ENCODE results near the gene PIP5K1B.
"Not testable (repeated sequence)": the region's sequence is repeated elsewhere in the genome, so short reads cannot be mapped to it uniquely, and the experiment has no call there.

PIP5K1B gene

DNA sequence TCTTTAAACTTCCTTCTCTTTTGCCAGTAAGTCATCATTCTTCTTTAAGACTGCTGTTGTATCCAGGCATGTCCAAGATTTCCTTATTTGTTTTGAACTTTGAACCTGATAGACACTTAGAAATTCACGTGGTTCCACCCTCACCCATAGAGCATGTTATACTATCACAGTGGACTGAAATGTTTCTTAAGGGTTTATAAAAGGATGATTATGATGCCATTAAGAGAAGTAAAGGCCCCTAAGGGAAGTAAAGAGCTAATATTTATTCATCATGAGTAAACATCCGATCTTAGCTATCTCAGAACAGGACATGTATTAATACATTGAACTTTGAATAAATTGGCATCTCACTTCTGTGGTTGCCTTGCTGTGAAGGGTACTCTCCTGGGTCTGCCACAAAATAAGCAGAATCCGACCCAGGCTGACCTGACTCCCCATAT is 259.1 kb downstream of the PIP5K1B start:
- DNase-seq = no peak

- DNase-seq = no peak
These were observed 259.7 kb downstream of the PIP5K1B start for GRCh38 chr9:68964765-68965164.

- DNase-seq = no peak
These were observed 261.5 kb downstream of the PIP5K1B start for GRCh38 chr9:68966496-68966944.

DNA sequence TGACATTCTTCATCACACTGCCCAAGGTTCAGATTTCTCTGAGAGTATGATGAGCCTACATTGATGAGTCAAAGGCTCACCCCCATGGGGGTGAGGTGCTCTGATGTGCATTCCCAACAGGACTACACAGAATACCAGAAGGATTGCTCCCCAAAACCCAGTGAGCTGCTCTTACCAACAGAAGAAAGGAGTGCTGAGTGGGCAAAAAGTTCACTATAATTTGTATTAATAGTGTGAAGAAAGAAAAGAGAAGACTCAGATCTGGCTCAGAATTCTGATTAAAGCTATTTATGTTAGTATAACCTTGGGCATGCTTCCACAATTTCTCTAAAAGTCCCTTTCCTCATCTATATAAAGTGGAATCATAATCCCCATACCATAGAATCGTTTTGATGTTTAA is 262.8 kb downstream of the PIP5K1B start:
- DNase-seq = no peak

- no peak for DNase-seq
These were observed 264.5 kb downstream of the PIP5K1B start for GRCh38 chr9:68969538-68969937.

GRCh38 chr9:68970151-68970550 is 265.1 kb downstream of the PIP5K1B start:
- no peak for DNase-seq

- DNase-seq = no peak
These were observed 268.6 kb downstream of the PIP5K1B start for GRCh38 chr9:68973619-68974018.

DNA sequence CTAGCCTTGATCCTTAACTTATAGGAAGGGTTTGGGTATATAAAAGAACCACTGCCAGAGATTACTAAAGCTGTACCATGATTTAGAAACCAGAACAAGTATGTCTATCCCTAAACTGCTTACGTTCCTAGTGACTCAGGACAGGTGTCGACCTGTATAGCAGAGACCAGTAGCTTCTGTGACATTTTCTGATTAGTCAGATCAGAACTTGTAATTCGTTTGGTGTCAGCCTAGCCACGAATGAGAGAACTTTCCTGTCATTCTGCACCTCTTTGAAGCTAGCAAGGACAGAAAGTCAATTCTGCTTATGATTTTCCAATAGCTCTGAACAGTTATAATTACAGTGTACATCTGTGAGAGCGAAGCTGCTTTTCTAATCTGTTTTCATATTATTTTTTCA is 269.4 kb downstream of the PIP5K1B start:
- no peak for DNase-seq

DNA sequence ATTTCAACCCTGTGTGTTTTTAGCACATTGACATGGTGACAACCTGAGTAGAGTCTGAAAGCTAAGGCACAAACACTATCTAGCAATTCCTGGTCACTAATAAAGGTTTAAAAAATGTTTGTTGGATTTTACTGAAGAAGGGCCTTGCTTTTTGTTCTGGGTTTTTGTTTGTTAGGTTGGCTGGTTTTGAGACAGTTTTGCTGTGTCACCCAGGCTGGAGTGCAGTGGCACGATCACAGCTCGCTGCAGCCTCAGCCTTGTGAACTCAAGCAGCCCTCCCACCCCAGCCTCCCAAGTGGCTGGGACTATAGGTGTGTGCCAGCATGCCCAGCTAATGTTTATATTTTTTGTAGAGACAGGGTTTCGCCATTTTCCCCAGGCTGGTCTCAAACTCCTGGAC is 269.9 kb downstream of the PIP5K1B start:
- no peak for DNase-seq

DNA sequence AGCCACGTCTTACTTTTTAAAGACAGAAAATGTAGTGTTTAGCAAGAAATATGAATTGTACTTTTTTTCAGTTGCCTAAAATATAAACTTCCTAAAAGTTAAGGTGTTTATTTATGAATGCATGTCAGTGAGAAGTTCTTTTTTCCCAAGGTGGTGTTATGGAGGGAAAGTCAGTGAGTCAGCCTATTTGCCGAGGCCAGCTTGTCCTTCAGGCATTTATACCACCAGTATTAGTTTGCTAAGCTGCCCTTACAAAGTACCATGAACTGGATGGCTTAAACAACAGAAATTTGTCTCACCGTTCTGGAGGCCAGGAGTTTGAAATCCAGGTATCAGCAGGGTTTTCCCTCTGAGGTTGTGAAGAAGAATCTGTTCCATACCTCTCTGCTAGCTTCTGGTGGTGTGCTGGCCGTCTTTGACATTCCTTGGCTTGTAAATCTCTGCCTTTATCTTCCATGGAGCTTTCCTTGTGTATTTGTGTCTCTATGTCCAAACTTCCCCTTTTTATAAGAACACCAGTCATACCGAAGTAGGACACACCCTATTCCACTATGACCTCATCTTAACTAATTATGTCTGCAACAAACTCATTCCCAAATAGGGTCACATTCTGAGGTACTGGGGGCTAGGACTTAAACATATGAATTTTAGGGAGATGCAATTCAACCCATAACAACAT is 270.5 kb downstream of the PIP5K1B start:
- DNase-seq = no peak

GRCh38 chr9:68978066-68978465 is 273.0 kb downstream of the PIP5K1B start:
- DNase-seq = no peak

- no peak for DNase-seq
These were observed 273.5 kb downstream of the PIP5K1B start for GRCh38 chr9:68978501-68978900.

- DNase-seq = no peak
These were observed 274.7 kb downstream of the PIP5K1B start for GRCh38 chr9:68979538-68980314.

- DNase-seq = no peak
These were observed 275.4 kb downstream of the PIP5K1B start for GRCh38 chr9:68980341-68980914.

- DNase-seq = no peak
These were observed 276.7 kb downstream of the PIP5K1B start for GRCh38 chr9:68981789-68982188.

DNA sequence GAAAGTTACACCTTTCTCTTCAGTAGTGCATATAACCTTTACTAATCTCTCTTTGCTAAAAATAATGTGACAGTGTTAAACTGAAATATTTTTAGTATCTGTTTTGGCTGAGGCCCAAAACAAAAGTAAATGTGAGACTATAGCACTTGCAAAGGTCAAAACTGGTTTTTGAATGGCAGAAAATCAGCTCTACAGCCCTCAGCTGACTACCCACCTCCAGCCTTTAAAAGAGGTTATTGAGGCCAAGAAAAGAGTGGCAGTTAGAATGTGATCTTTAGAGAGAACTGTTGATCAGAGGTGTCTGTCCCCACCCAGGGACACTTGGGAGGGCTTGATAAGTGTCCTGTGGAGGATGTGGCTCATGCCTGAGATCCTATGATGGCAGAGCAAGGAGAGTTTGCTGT is 278.0 kb downstream of the PIP5K1B start:
- DNase-seq = no peak

GRCh38 chr9:68983522-68984424 is 278.7 kb downstream of the PIP5K1B start:
- DNase-seq = no peak

- DNase-seq = not testable (repeated sequence)
These were observed 281.9 kb downstream of the PIP5K1B start for GRCh38 chr9:68986949-68987348.

DNA sequence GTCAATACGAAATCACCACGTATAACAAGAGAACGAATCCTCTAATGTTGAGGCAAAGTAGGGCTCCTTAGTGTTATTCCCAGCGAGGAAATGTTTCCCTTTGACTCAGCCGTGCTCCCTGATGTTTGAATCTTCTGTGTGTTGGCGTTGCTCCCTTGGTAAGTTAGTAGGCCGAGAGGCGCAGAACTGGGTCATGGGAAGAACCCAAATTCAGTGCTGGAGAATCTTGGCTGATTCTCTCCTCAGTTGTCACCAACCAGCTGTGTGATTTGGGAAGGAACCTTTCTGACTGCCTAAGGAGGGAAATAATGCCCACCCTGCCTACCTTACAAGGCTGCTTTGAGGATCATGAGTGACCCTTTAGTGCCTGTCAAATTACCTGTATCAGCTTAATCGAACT is 286.4 kb downstream of the PIP5K1B start:
- DNase-seq = no peak

GRCh38 chr9:68995776-68996175 is 290.7 kb downstream of the PIP5K1B start:
- no peak for DNase-seq

DNA sequence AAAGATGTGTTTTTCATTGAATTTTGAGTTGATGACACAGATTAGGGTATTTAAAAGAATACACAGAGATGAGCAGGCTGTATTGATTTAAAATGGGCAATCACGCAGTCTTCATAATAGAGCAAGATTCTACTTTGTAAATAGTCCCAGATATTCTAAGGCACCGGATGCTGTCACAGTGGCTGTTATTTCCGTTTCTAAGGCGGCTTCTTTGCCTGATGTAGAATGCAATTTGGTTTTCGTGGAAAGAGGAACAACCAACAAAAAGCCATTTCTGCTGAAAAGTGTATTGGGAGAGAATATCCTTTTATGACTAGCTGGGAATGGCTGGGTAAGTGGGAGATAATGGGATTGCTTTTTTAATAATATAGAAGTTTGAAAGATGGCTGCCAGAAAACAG is 291.4 kb downstream of the PIP5K1B start:
- no peak for DNase-seq

DNA sequence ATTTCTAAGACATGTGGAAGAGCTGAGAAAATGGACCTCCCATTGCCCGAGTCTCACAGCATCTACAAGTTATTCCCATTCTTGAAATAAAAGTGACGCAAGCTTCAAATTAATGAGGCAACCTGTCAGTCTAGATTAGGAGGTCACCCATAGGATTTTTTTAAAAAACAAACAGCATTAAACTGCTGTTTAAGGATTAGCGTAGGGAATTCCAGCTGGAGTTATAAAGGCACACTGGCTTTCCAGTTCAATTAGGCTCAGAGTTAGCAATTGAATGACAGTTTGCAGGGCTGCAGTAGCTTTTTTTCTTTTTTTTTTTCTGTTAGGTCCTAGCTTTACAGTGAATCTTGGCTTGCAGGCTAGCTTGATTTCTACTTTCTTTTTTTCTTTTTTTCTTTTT is 292.6 kb downstream of the PIP5K1B start:
- no peak for DNase-seq

DNA sequence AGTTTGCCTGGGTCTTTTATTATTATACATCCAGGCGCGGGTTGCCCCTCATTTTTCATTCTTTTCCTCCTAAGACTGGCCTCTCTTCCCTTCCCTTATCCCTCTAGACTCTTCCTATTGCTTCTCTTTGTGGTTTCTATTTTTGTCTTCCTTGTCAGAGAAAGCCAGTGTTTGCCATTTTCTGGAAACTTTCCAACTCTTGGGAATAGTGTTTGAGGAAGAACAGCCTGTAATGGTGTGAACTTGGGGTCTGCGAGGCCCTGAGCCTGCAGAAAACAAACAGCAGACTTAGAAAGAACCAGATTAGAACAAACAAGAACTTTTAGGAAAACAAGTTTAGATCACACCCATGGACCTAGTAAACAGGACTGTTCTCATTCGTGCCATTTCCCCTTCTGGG is 293.3 kb downstream of the PIP5K1B start:
- DNase-seq = no peak

Data from fibroblast of skin of scalp (primary cell).